Mesendoderm (in vitro differentiated cells): Measurements from ENCODE around the gene EPHB2.

Experiments
- DNase-seq: peaks from one replicate; pipeline ENCODE4 v3.0.0; 2013
- H2AK5ac ChIP-seq: 2 replicates; pipeline ENCODE4 v1.6.1; 2013; ENCODE audit warnings: low read length, inconsistent platforms
- H2BK120ac ChIP-seq: 2 replicates; pipeline ENCODE4 v1.6.1; 2013; ENCODE audit warnings: low read depth, mild to moderate bottlenecking, low read length, moderate library complexity, mixed read lengths
- H2BK15ac ChIP-seq: replicated peaks from 2 replicates; pipeline ENCODE4 v1.6.1; 2013; ENCODE audit warnings: low read depth, mild to moderate bottlenecking, moderate library complexity
- H2BK5ac ChIP-seq: 2 replicates; pipeline ENCODE4 v1.6.1; 2013; ENCODE audit warnings: low read length, inconsistent platforms
- H3K18ac ChIP-seq: 2 replicates; pipeline ENCODE4 v1.6.1; 2013; ENCODE audit warnings: mild to moderate bottlenecking, low read length, mixed read lengths
- H3K23ac ChIP-seq: one replicate; pipeline ENCODE4 v1.6.1; 2013; ENCODE audit warnings: low read length
- H3K27ac ChIP-seq: 2 replicates; pipeline ENCODE4 v1.5.1; 2013; ENCODE audit warnings: low read depth, mild to moderate bottlenecking, inconsistent platforms, low read length, moderate library complexity
- H3K27me3 ChIP-seq: 2 replicates; pipeline ENCODE4 v1.6.1; 2013; ENCODE audit warnings: low read length, control low read depth, mild to moderate bottlenecking, inconsistent platforms; ENCODE audit not compliant: insufficient read depth, poor library complexity
- H3K36me3 ChIP-seq: 2 replicates; pipeline ENCODE4 v1.6.1; 2013; ENCODE audit warnings: low read length, inconsistent platforms; ENCODE audit not compliant: control insufficient read depth, insufficient read depth
- H3K4ac ChIP-seq: one replicate; pipeline ENCODE4 v1.6.1; 2013; ENCODE audit warnings: low read depth, mild to moderate bottlenecking, low read length, moderate library complexity
- H3K4me1 ChIP-seq: 2 replicates; pipeline ENCODE4 v1.6.1; 2013; ENCODE audit warnings: low read depth, low read length, inconsistent platforms; ENCODE audit not compliant: control insufficient read depth
- H3K4me2 ChIP-seq: 2 replicates; pipeline ENCODE4 v1.6.1; 2013; ENCODE audit warnings: low read length
- H3K4me3 ChIP-seq: 2 replicates; pipeline ENCODE4 v1.5.1; 2013; ENCODE audit warnings: mild to moderate bottlenecking, low read length
- H3K56ac ChIP-seq: one replicate; pipeline ENCODE4 v1.6.1; 2013; ENCODE audit warnings: low read length
- H3K79me1 ChIP-seq: 2 replicates; pipeline ENCODE4 v1.6.1; 2013; ENCODE audit warnings: low read length, inconsistent platforms
- H3K79me2 ChIP-seq: 2 replicates; pipeline ENCODE4 v1.6.1; 2013; ENCODE audit warnings: mild to moderate bottlenecking, low read length; ENCODE audit not compliant: control insufficient read depth, insufficient read depth
- H3K9ac ChIP-seq: 2 replicates; pipeline ENCODE4 v1.6.1; 2013; ENCODE audit warnings: low read length, inconsistent platforms
- H4K5ac ChIP-seq: one replicate; pipeline ENCODE4 v1.6.1; 2013; ENCODE audit warnings: low read length
- H4K8ac ChIP-seq: one replicate; pipeline ENCODE4 v1.6.1; 2013; ENCODE audit warnings: low read depth, mild to moderate bottlenecking, control low read depth, low read length, moderate library complexity
- WGBS: extraction: QIAGEN DNeasy Blood & Tissue Kit; methylation state at CpG from one replicate; pipeline ENCODE4 v1.1.7; 2013; ENCODE audit warnings: low lambda C conversion rate, missing lambda C conversion rate; ENCODE audit not compliant: insufficient coverage; ENCODE audit errors: extremely low coverage; 5-methylcytosine and 5-hydroxymethylcytosine counted together

EPHB2 gene

GRCh38 chr1:22862752-22863151 lies 152.1 kb downstream of the EPHB2 start:
- Histone ChIP-seq H3K4me1 (no peaks in the 10 kb centered on the region), H3K4me2 (no peak overlapping the region), H3K27ac (no peak overlapping the region), H4K5ac (no peak overlapping the region), H3K9ac (no peak overlapping the region), H3K79me1 (no peaks in the 10 kb centered on the region), H3K23ac (no peak overlapping the region), H2AK5ac (no peak overlapping the region), H2BK5ac (no peak overlapping the region), H3K36me3 (no peaks in the 10 kb centered on the region), H3K56ac (no peak overlapping the region), H3K18ac (no peak overlapping the region), H2BK15ac (no peak overlapping the region), H3K4me3 (no peak overlapping the region), H4K8ac (no peak overlapping the region), H3K27me3 (no peaks in the 10 kb centered on the region), H3K79me2 (no peaks in the 10 kb centered on the region), H3K4ac (no peak overlapping the region), H2BK120ac (no peak overlapping the region)
- no CpG with 5 or more reads among the region's 9 CpGs for WGBS
- DNase-seq: no peak

DNA sequence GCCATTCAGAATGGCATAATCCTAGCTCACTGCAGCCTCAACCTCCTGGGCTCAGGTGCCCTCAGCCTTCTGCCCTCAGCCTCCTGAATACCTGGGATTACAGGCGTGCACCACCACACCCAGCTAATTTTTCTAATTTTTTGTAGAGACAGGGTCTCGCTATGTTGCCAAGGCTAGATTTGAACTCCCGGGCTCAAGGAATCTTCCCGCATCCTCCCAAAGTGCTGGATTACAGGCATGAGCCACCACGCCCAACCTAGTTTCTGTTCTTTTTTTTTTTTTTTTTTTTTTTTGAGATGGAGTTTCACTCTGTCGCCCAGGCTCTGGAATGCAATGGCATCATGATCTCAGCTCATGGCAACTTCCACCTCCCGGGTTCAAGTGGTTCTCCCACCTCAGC lies 153.1 kb downstream of the EPHB2 start:
- no peaks in the 10 kb centered on the region for H3K79me2 ChIP-seq
- no peak overlapping the region for H4K8ac ChIP-seq
- H3K79me1 ChIP-seq: no peaks in the 10 kb centered on the region
- DNase-seq: no peak
- H3K56ac ChIP-seq: no peak overlapping the region
- H3K9ac ChIP-seq: no peak overlapping the region
- no peak overlapping the region for H3K4me3 ChIP-seq
- H3K36me3 ChIP-seq: no peaks in the 10 kb centered on the region
- H2BK15ac ChIP-seq: no peak overlapping the region
- no peaks in the 10 kb centered on the region for H3K4me1 ChIP-seq
- no peak overlapping the region for H4K5ac ChIP-seq
- H3K23ac ChIP-seq: no peak overlapping the region
- no peak overlapping the region for H3K18ac ChIP-seq
- no peak overlapping the region for H2BK5ac ChIP-seq
- H2AK5ac ChIP-seq: no peak overlapping the region
- no peak overlapping the region for H3K4me2 ChIP-seq
- H3K27ac ChIP-seq: no peak overlapping the region
- no peak overlapping the region for H3K4ac ChIP-seq
- H2BK120ac ChIP-seq: no peak overlapping the region
- no CpG with 5 or more reads among the region's 7 CpGs for WGBS
- H3K27me3 ChIP-seq: no peaks in the 10 kb centered on the region

GRCh38 chr1:22864886-22865285 lies 154.2 kb downstream of the EPHB2 start:
- no peak for DNase-seq
- Histone ChIP-seq H3K79me2 (no peaks in the 10 kb centered on the region), H3K9ac (no peak overlapping the region), H4K8ac (no peak overlapping the region), H3K4me1 (no peaks in the 10 kb centered on the region), H3K4ac (no peak overlapping the region), H3K27ac (no peak overlapping the region), H2BK15ac (no peak overlapping the region), H2AK5ac (no peak overlapping the region), H2BK5ac (no peak overlapping the region), H3K4me3 (no peak overlapping the region), H3K4me2 (no peak overlapping the region), H3K18ac (no peak overlapping the region), H3K79me1 (no peaks in the 10 kb centered on the region), H3K36me3 (no peaks in the 10 kb centered on the region), H2BK120ac (no peak overlapping the region), H3K27me3 (no peaks in the 10 kb centered on the region), H4K5ac (no peak overlapping the region), H3K56ac (no peak overlapping the region), H3K23ac (no peak overlapping the region)
- no CpG with 5 or more reads among the region's 24 CpGs for WGBS

DNA sequence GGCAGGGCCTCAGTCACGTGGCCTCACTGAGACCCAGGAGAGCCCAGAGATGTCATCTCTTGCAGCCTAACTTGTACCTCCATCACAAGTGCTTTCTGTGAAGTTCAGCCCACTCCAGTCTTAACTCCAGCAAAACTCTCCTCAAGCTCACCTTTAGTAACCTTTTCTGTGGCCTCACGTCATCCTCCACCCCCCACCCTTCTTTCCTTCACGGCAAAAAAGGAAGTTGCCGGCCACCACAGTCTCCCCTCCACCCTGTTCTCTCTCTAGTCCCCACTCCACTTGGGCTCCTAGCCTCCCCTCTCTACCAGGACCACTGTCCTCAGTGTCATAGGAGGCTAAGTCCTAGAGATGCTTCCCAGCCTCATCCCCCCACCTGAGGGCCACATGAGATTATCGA lies 155.1 kb downstream of the EPHB2 start:
- no peak overlapping the region for H3K18ac ChIP-seq
- no peak overlapping the region for H3K4ac ChIP-seq
- H3K79me1 ChIP-seq: no peaks in the 10 kb centered on the region
- no peak overlapping the region for H3K23ac ChIP-seq
- H3K9ac ChIP-seq: no peak overlapping the region
- H4K8ac ChIP-seq: no peak overlapping the region
- no peak overlapping the region for H3K27ac ChIP-seq
- no peak overlapping the region for H2AK5ac ChIP-seq
- no peak overlapping the region for H3K56ac ChIP-seq
- no peak overlapping the region for H2BK120ac ChIP-seq
- H3K4me3 ChIP-seq: no peak overlapping the region
- DNase-seq: no peak
- no peak overlapping the region for H2BK15ac ChIP-seq
- H3K36me3 ChIP-seq: no peaks in the 10 kb centered on the region
- no CpG with 5 or more reads among the region's 5 CpGs for WGBS
- H3K27me3 ChIP-seq: no peaks in the 10 kb centered on the region
- H2BK5ac ChIP-seq: no peak overlapping the region
- no peaks in the 10 kb centered on the region for H3K79me2 ChIP-seq
- no peaks in the 10 kb centered on the region for H3K4me1 ChIP-seq
- H4K5ac ChIP-seq: no peak overlapping the region
- H3K4me2 ChIP-seq: no peak overlapping the region

DNA sequence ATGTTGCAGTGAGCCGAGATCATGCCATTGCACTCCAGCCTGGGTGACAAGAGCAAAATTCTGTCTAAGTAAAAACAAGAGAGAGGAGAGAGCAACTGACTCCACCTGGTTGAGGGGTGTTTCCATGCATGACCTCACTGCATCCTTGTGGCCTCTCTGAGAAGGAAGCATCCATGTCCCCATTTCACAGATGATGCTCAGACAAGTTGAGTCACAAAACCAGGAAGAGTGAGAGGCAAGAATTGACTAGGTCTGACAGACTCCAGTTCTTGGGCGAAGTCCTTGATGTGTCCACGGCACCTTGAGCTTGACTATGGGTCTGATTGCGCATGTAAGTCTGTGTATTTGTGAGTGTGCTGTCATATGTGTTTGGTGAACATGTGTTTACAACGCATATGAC lies 156.2 kb downstream of the EPHB2 start:
- H2BK120ac ChIP-seq: no peak overlapping the region
- no peak for DNase-seq
- H3K79me2 ChIP-seq: no peaks in the 10 kb centered on the region
- no peak overlapping the region for H4K8ac ChIP-seq
- no peak overlapping the region for H3K18ac ChIP-seq
- H2BK5ac ChIP-seq: no peak overlapping the region
- H4K5ac ChIP-seq: no peak overlapping the region
- no peak overlapping the region for H3K9ac ChIP-seq
- no peak overlapping the region for H3K4ac ChIP-seq
- H3K23ac ChIP-seq: no peak overlapping the region
- no CpG with 5 or more reads among the region's 5 CpGs for WGBS
- no peaks in the 10 kb centered on the region for H3K79me1 ChIP-seq
- no peak overlapping the region for H3K4me2 ChIP-seq
- no peak overlapping the region for H3K4me3 ChIP-seq
- H2BK15ac ChIP-seq: no peak overlapping the region
- no peaks in the 10 kb centered on the region for H3K27me3 ChIP-seq
- H3K27ac ChIP-seq: no peak overlapping the region
- H3K4me1 ChIP-seq: no peaks in the 10 kb centered on the region
- no peak overlapping the region for H3K56ac ChIP-seq
- no peak overlapping the region for H2AK5ac ChIP-seq
- no peaks in the 10 kb centered on the region for H3K36me3 ChIP-seq

DNA sequence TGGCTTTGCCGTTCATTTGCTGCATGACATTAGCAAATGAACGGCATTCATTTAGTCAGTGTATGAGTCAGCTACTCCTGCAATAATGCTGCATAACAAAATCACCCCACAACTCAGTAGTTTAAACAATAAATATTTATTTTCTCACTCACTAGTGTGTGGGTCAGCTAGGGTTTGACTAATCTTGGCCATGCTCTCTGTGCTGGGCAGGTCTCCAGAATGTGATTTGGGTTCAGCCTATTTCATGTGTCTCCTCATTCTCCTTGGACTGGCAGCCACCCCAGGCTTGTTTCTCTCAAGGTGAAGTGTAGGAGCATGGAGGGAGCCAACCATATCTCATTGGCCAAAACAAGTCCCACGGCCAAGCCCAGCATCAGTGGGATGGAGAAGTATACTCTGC lies 157.7 kb downstream of the EPHB2 start:
- Histone ChIP-seq H3K36me3 (no peaks in the 10 kb centered on the region), H3K18ac (no peak overlapping the region), H3K4ac (no peak overlapping the region), H3K79me1 (no peaks in the 10 kb centered on the region), H3K4me2 (no peak overlapping the region), H2BK5ac (no peak overlapping the region), H2BK120ac (no peak overlapping the region), H3K4me1 (no peaks in the 10 kb centered on the region), H4K8ac (no peak overlapping the region), H3K27ac (no peak overlapping the region), H3K9ac (no peak overlapping the region), H2AK5ac (no peak overlapping the region), H3K23ac (no peak overlapping the region), H3K4me3 (no peak overlapping the region), H3K27me3 (no peaks in the 10 kb centered on the region), H3K56ac (no peak overlapping the region), H2BK15ac (no peak overlapping the region), H3K79me2 (no peaks in the 10 kb centered on the region), H4K5ac (no peak overlapping the region)
- DNase-seq: no peak
- no CpG with 5 or more reads among the region's 3 CpGs for WGBS
